ENCODE data around the gene PTK6.

Gene PTK6

DNA sequence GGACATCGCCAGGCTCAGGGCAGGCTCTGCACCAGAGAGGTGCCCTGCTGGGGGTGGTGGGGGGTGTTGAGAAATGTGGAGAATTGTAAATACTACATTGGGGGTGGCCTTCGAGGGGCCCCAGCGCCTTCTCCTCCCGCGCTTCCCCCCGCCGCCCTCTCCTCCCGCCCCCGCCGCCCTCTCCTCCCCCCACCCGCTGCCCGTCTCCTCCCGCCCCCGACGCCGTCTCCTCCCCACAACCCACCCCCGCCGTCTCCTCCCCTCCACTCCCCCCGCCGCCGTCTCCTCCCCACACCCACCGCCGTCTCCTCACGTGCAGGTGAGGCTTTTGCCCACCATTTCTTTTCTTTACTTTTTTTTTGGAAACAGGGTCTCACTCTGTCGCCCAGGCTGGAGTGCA is 11.8 kb upstream of the PTK6 start:
- Histone ChIP-seq H3K27ac (replicated peaks) (no peak overlapping the region), H3K27me3 (ENCODE audit: insufficient read depth, poor library complexity, severe bottlenecking) (peaks cover 65% of the 10 kb centered on the region), H3K4me3 (replicated peaks; ENCODE audit: insufficient read depth, low read length) (no peak overlapping the region)
- TF ChIP-seq GABPA (IDR thresholded peaks at IDR 0.05; ENCODE audit: low read depth) (no peak), POLR2AphosphoS5 (IDR thresholded peaks at IDR 0.05; ENCODE audit: low read depth) (no peak), SPI1 (IDR thresholded peaks at IDR 0.05; ENCODE audit: borderline replicate concordance, low read depth) (no peak)
- TF ChIP-seq, protein P1, sequence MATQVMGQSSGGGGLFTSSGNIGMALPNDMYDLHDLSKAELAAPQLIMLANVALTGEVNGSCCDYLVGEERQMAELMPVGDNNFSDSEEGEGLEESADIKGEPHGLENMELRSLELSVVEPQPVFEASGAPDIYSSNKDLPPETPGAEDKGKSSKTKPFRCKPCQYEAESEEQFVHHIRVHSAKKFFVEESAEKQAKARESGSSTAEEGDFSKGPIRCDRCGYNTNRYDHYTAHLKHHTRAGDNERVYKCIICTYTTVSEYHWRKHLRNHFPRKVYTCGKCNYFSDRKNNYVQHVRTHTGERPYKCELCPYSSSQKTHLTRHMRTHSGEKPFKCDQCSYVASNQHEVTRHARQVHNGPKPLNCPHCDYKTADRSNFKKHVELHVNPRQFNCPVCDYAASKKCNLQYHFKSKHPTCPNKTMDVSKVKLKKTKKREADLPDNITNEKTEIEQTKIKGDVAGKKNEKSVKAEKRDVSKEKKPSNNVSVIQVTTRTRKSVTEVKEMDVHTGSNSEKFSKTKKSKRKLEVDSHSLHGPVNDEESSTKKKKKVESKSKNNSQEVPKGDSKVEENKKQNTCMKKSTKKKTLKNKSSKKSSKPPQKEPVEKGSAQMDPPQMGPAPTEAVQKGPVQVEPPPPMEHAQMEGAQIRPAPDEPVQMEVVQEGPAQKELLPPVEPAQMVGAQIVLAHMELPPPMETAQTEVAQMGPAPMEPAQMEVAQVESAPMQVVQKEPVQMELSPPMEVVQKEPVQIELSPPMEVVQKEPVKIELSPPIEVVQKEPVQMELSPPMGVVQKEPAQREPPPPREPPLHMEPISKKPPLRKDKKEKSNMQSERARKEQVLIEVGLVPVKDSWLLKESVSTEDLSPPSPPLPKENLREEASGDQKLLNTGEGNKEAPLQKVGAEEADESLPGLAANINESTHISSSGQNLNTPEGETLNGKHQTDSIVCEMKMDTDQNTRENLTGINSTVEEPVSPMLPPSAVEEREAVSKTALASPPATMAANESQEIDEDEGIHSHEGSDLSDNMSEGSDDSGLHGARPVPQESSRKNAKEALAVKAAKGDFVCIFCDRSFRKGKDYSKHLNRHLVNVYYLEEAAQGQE (IDR thresholded peaks at IDR 0.05; ENCODE audit: insufficient replicate concordance, low read depth) = no peak
- TF ChIP-seq, protein P2, sequence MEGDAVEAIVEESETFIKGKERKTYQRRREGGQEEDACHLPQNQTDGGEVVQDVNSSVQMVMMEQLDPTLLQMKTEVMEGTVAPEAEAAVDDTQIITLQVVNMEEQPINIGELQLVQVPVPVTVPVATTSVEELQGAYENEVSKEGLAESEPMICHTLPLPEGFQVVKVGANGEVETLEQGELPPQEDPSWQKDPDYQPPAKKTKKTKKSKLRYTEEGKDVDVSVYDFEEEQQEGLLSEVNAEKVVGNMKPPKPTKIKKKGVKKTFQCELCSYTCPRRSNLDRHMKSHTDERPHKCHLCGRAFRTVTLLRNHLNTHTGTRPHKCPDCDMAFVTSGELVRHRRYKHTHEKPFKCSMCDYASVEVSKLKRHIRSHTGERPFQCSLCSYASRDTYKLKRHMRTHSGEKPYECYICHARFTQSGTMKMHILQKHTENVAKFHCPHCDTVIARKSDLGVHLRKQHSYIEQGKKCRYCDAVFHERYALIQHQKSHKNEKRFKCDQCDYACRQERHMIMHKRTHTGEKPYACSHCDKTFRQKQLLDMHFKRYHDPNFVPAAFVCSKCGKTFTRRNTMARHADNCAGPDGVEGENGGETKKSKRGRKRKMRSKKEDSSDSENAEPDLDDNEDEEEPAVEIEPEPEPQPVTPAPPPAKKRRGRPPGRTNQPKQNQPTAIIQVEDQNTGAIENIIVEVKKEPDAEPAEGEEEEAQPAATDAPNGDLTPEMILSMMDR (IDR thresholded peaks at IDR 0.05; ENCODE audit: insufficient read depth, low read length) = no peak
- no peak for DNase-seq (ENCODE audit: low read depth in 1 of 2, low spot score in 1 of 2)

DNA sequence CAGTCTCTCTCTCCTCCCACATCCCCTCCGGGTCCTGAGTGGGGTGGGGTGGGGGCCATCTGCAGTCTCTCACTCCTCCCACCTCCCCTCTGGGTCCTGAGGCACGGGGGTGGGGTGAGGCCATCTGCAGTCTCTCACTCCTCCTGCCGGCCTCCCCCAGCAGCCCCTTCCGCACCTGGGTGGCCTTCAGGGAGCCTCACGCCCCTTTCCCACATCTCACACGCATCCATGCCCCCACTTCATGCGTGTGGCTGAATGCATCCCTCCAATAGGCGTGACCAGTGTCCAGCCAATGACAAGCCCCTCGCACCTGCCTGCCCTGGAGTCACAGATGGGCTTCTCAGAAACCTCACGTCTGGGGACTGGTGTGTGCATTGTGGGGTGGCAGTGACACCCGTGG is 11.4 kb upstream of the PTK6 start:
- Histone ChIP-seq H3K27me3 (ENCODE audit: insufficient read depth, poor library complexity, severe bottlenecking) (peaks cover 65% of the 10 kb centered on the region), H3K27ac (replicated peaks) (no peak overlapping the region), H3K4me3 (replicated peaks; ENCODE audit: insufficient read depth, low read length) (no peak overlapping the region)
- no peak for TF ChIP-seq SPI1 (IDR thresholded peaks at IDR 0.05; ENCODE audit: borderline replicate concordance, low read depth)
- TF ChIP-seq, protein P2 (IDR thresholded peaks at IDR 0.05; ENCODE audit: insufficient read depth, low read length) = no peak
- TF ChIP-seq, protein P1 (IDR thresholded peaks at IDR 0.05; ENCODE audit: insufficient replicate concordance, low read depth) = no peak
- TF ChIP-seq POLR2AphosphoS5 (IDR thresholded peaks at IDR 0.05; ENCODE audit: low read depth) = no peak
- TF ChIP-seq GABPA (IDR thresholded peaks at IDR 0.05; ENCODE audit: low read depth) = no peak
- no peak for DNase-seq (ENCODE audit: low read depth in 1 of 2, low spot score in 1 of 2)

DNA sequence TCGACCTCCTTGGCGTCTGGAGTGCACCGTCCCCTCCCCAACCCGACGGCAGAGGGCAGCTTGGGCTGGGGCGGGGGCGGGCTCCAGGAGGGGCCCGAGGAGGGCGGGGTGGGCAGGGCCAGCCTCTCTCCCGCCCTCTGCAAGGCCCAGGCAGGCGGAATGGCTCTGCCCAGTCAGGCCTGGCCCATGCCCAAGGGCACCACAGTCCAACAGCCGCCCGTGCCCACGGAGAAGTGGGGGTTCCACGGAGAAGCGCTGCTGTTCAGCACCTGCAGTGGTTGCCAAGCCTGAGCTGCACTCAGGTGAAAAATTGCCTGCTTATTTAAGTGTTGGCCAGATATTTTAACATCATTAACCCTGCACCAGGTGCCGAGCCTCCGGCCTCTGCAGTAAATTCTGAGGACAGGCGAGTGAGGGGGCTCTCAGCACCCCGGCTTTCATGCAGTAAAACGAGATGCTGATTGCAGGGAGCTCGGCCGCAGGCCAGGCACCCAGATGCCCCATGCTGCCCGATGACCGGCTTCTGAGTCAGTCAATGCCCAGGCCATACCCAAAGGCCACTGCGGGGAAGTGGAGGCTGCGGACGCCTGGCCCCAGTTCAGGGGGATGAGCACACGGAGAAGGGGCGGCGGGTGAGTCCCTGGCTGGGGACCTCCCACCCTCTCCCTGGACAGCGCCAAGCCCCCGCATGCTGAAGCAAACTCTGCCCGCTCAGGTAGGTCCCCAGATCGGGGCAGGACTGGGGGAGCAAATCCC is 10.7 kb upstream of the PTK6 start, which contains the start of gene SRMS:
Gene SRMS, minus strand, starts transcription at position 25 of the 756 bp plus-strand sequence. CDS start 286 bp downstream, outside the sequence.
- H3K27me3 ChIP-seq (ENCODE audit: insufficient read depth, poor library complexity, severe bottlenecking) = peaks cover 65% of the 10 kb centered on the region
- TF ChIP-seq, protein P1 (IDR thresholded peaks at IDR 0.05; ENCODE audit: insufficient replicate concordance, low read depth) = no peak
- no peak for TF ChIP-seq GABPA (IDR thresholded peaks at IDR 0.05; ENCODE audit: low read depth)
- no peak for TF ChIP-seq POLR2AphosphoS5 (IDR thresholded peaks at IDR 0.05; ENCODE audit: low read depth)
- TF ChIP-seq, protein P2 (IDR thresholded peaks at IDR 0.05; ENCODE audit: insufficient read depth, low read length) = no peak
- TF ChIP-seq SPI1 (IDR thresholded peaks at IDR 0.05; ENCODE audit: borderline replicate concordance, low read depth) = no peak
- no peak for DNase-seq (ENCODE audit: low read depth in 1 of 2, low spot score in 1 of 2)
- H3K27ac ChIP-seq (replicated peaks) = no peak within 1 kb of the TSS
- no peak within 1 kb of the TSS for H3K4me3 ChIP-seq (replicated peaks; ENCODE audit: insufficient read depth, low read length)
